Adrenal gland (tissue), 12 donors: ENCODE results near the gene EYS. TPM values are rescaled to one million over a fixed set of nuclear protein-coding genes. Genes with fewer than 3 reads are reported as not detected.

ENCODE experiments used
- DNase-seq, 7 donors: peaks; one replicate each; pipeline ENCODE4 v3.0.0-alpha.2; 2019 to 2020
- H3K27ac ChIP-seq, 5 donors: fragments of 200-600 bp; sonication (generic) in 4 of 5; 1 replicate in 3 of 5; 2 replicates in 2 of 5; pipeline versions ENCODE4 v1.5.1 to v1.8.0; 2016 to 2020; ENCODE audit warnings: mild to moderate bottlenecking in 1 of 5
- H3K27me3 ChIP-seq: fragments of 200-600 bp; 2 replicates; pipeline ENCODE4 v1.8.0; 2021
- H3K36me3 ChIP-seq, 2 donors: fragments of 200-600 bp; replicated peaks in 1 of 2; 1 replicate in 1 of 2; 2 replicates in 1 of 2; pipeline versions ENCODE4 v1.5.1 to v1.8.0; 2018 to 2022
- H3K4me1 ChIP-seq, 2 donors: fragments of 200-600 bp; replicated peaks in 1 of 2; 1 replicate in 1 of 2; 2 replicates in 1 of 2; pipeline versions ENCODE4 v1.5.1 to v1.8.0; 2018 to 2021
- H3K4me3 ChIP-seq, 4 donors: fragments of 200-600 bp; sonication (generic) in 3 of 4; one replicate each; pipeline ENCODE4 v1.5.1; 2016 to 2018
- H3K9me3 ChIP-seq, 3 donors: fragments of 200-600 bp; sonication (generic) in 1 of 3; replicated peaks in 1 of 3; 1 replicate in 2 of 3; 2 replicates in 1 of 3; pipeline versions ENCODE4 v1.5.1 to v1.8.0; 2016 to 2021
- CTCF ChIP-seq, 6 experiments: fragments of 450-650 bp in 4 of 6; fragments of 200-600 bp in 2 of 6; sonication (generic) in 1 of 6; IDR thresholded peaks; 1 replicate in 5 of 6; 2 replicates in 1 of 6; pipeline versions ENCODE4 v1.5.1 to v1.8.0; 2016 to 2021; ENCODE audit warnings: antibody characterized with exemption in 6 of 6, mild to moderate bottlenecking in 2 of 6, moderate library complexity in 1 of 6
- POLR2A ChIP-seq, 2 donors: fragments of 450-650 bp; IDR thresholded peaks; one replicate each; pipeline ENCODE4 v1.6.1; 2017; ENCODE audit warnings: antibody characterized with exemption in 2 of 2, mild to moderate bottlenecking in 2 of 2, moderate library complexity in 1 of 2
- WGBS, 4 donors: extraction: QIAGEN DNeasy Blood & Tissue Kit in 2 of 4; methylation state at CpG; one replicate each; pipeline versions ENCODE4 v1.1.5 to v1.1.7; 2013 to 2017; 5-methylcytosine and 5-hydroxymethylcytosine counted together
- intact Hi-C, 2 donors: fragments of 100-400 bp; cut with DNase I; formaldehyde crosslinking; loops; one replicate each; pipeline versions ENCODE4 v1.14.1 to v1.15.0; 2022 to 2023
- polyA plus RNA-seq, 3 donors: library from polyadenylated mRNA; stranded (reverse); fragments of 200-250 nt in 2 of 3; fragments of 350-450 nt in 1 of 3; fragmentation: Illumina TruSeq in 1 of 3; extraction: RNeasy Lipid Tissue Mini Kit (QIAGEN cat#74804) in 1 of 3; gene quantifications; one replicate each; pipeline ENCODE4 v1.2.3, GENCODE V29; 2013 to 2014
- total RNA-seq, 9 donors: library from RNA; depleted of rRNA in 4 of 9; stranded (reverse); fragments of >200 nt in 4 of 9; fragments of 120-200 nt in 1 of 9; fragmentation: NEBNext Ultra II Directional in 1 of 9; extraction: Animal tissue kit (Norgen Biotek cat#: 25700) in 1 of 9; gene quantifications; one replicate each; pipeline versions ENCODE4 v1.1.0 to v1.2.4, GENCODE V29; 2013 to 2023
- donor health status: healthy with polysubstance abuse.
- donor health status: Bipolar disorder and iron deficiency.
- donor health status: DM: yes; HTN: yes; CAD: no.
- donor health status: DM: no; HTN: no; CAD: no.
- donor health status: DM: no; HTN: no; CAD: no.
- donor health status: DM: yes; HTN: yes; CAD: no.

The EYS gene
- total and polyA plus RNA-seq, 12 donors = 0.03 to 3.1 (median 0.18) TPM; not detected in 7

GRCh38 chr6:64789476-64789875 is 917.5 kb downstream of the EYS start:
- no peak for DNase-seq

GRCh38 chr6:64786736-64787135 is 920.3 kb downstream of the EYS start:
- Histone ChIP-seq H3K4me1 (no peaks in the 10 kb centered on the region), H3K27ac (no peak overlapping the region), H3K9me3 (no peaks in the 10 kb centered on the region), H3K36me3 (no peaks in the 10 kb centered on the region), H3K27me3 (no peaks in the 10 kb centered on the region), H3K4me3 (no peak overlapping the region)
- intact Hi-C loops = no loop called here
- TF ChIP-seq POLR2A (IDR thresholded peaks at IDR 0.05) = no peak
- no peak for TF ChIP-seq CTCF (IDR thresholded peaks at IDR 0.05)
- no peak for DNase-seq
- WGBS, 4 donors = 42 to 73% (median 44%) methylated on average over 2 of the region's 2 CpGs

More at GRCh38 chr6:64789476-64789875, 917.5 kb downstream of the EYS start:
- intact Hi-C loops = no loop called here
- Histone ChIP-seq H3K27me3 (no peaks in the 10 kb centered on the region), H3K9me3 (no peaks in the 10 kb centered on the region), H3K36me3 (no peaks in the 10 kb centered on the region), H3K4me1 (no peaks in the 10 kb centered on the region), H3K4me3 (no peak overlapping the region), H3K27ac (no peak overlapping the region)
- TF ChIP-seq POLR2A (IDR thresholded peaks at IDR 0.05) = no peak
- no peak for TF ChIP-seq CTCF (IDR thresholded peaks at IDR 0.05)
- WGBS, 4 donors = 62 to 71% (median 67%) methylated on average over 3 of the region's 3 CpGs

GRCh38 chr6:64782877-64783276 is 924.1 kb downstream of the EYS start:
- Histone ChIP-seq H3K9me3 (no peaks in the 10 kb centered on the region), H3K27ac (no peak overlapping the region), H3K4me3 (no peak overlapping the region), H3K36me3 (no peaks in the 10 kb centered on the region), H3K4me1 (no peaks in the 10 kb centered on the region), H3K27me3 (no peaks in the 10 kb centered on the region)
- WGBS, 4 donors = 68 to 77% (median 74%) methylated on average over 3 of the region's 3 CpGs
- no peak for TF ChIP-seq CTCF (IDR thresholded peaks at IDR 0.05)
- TF ChIP-seq POLR2A (IDR thresholded peaks at IDR 0.05) = no peak
- DNase-seq = no peak
- intact Hi-C loops = no loop called here

GRCh38 chr6:64777941-64778785 is 928.9 kb downstream of the EYS start:
- no peak overlapping the region for H3K27ac ChIP-seq
- H3K36me3 ChIP-seq = no peaks in the 10 kb centered on the region
- intact Hi-C loops = no loop called here
- TF ChIP-seq CTCF (IDR thresholded peaks at IDR 0.05) = no peak
- no peak for TF ChIP-seq POLR2A (IDR thresholded peaks at IDR 0.05)
- no peaks in the 10 kb centered on the region for H3K27me3 ChIP-seq
- no peak overlapping the region for H3K4me3 ChIP-seq
- H3K4me1 ChIP-seq = no peaks in the 10 kb centered on the region
- no peak for DNase-seq
- WGBS, 4 donors = 43 to 56% (median 49%) methylated on average over 3 of the region's 3 CpGs
- H3K9me3 ChIP-seq = no peaks in the 10 kb centered on the region
